GM19239 (cell line): Measurements from ENCODE around the gene ITIH4.

ENCODE experiments used
- DNase-seq: peaks from one replicate; pipeline ENCODE4 v3.0.0; 2011; ENCODE audit warnings: low spot score; ENCODE audit not compliant: insufficient read length
- FAIRE-seq: peaks from 2 replicates; lab custom pipeline; 2011; peaks lifted over from hg19 to GRCh38; lab: Jason Lieb, UNC

ITIH4 gene

DNA sequence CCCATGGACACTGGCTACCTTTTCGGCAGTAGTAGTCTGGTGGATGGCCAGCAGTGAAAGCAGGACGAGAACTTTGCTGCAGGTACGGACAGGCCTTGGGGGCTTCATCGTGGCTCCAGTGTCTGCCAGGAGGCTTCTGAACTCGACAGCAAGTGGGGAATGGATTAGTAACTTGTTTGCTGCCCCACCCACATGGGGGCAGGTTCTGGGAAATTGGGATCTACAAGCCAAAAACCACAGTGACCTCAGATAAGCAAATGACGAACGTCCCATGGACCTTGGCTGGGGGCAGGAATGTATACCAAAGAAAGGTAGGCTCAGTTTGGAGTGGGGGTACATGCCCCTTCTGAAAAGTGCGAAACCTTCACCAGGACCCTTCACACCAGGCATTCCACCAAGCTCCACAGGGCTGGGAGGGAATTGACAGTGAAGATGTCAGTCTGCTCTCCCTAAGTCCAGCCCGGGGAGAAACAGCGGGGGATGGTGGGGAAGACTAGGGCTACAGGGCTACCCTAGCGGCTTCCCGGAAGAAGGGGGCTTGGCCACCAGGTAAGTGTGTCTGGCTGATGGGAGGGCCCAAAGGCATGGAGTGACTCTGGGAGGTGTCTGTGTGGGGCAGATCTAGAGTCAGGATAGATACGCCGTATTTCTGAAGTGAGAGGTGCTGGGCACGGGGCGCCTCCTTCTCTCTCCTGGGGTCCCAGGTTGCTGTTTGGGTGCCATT is at the start of gene ITIH4:
TSS of gene ITIH4 (minus strand) at position 138 of the 724 bp plus-strand sequence. CDS start at position 108, 30 bp downstream.
- no peak for FAIRE-seq
- DNase-seq, result no peak

DNA sequence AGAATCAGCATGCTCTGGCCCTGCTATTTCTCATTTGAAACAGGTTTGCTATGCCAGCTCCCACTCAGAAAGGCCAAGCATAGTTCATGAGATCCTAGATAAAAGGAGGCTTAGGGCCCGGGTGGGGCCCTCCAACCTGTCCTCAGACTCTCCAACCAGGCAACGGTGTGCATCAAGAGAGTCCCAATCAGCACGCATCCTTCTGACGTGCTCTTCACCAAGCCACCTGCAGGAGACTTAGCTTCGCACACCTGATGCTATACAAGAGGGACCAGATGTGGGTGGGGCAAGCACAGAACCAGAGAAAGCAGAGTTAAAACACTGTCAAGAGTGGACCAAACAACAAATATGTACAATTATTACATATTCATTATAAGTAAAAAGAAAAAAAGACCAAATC is 49.6 kb upstream of the ITIH4 start:
- peak; percentile 14 for FAIRE-seq
- no peak for DNase-seq

DNA sequence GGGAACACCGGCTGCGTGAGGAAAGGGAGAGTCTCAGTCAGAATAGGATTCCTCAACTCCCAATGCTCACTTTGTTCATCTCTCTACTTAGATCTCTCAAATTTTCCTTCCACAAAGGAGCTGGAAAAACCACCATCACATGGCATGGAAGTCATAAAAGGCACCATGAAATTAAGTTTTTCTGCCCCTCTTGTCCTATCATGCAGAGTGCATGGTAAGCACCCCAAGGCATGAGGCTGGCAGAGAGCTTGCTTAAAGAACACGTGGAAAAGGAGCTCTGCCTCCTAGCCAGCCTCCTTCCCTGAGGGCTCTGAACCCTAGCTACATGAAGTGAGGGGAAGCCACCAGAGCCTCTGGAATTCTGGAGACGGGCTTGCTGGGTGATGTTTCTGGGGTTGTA is 49.1 kb upstream of the ITIH4 start:
- FAIRE-seq, result no peak
- DNase-seq, result no peak

DNA sequence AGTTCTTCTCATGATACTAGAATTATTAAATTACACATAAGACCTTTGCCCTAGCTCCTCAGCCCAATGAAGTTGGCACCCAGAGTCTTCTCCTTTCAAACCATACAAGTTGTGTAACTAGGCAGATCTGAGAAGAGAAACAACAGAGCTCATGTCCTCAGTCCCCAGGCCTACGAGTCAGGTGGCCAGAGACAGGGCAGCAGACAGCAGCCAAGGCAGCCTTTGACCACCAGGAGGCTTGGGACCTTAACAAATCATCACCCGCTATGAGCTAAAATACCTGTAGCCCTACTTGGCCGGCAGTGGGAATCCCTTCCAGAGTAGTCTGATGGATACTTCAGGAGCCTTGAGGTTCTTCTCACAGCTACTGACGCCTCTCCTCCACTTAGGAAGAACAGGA is 48.6 kb upstream of the ITIH4 start:
- no peak for DNase-seq
- FAIRE-seq, result no peak

DNA sequence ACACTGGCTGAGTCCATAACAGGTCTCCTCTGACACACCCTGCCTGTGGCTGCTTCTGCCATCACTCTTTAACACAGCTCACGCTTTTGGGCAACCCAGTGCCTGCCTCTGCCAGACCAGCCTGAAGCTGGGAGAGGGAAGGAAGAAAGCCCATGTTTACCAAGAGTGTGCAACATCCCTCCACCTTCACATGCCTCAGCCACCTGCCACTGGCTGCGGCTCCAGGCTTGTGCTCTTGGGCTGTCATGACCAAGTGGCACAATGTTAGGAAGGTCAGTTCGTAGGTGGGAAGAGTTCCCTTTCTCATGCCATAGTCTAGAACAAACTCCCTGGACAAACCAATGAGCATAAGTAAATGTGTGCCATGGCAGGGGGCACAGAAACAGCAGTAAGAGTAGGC is 46.6 kb upstream of the ITIH4 start:
- no peak for FAIRE-seq

DNA sequence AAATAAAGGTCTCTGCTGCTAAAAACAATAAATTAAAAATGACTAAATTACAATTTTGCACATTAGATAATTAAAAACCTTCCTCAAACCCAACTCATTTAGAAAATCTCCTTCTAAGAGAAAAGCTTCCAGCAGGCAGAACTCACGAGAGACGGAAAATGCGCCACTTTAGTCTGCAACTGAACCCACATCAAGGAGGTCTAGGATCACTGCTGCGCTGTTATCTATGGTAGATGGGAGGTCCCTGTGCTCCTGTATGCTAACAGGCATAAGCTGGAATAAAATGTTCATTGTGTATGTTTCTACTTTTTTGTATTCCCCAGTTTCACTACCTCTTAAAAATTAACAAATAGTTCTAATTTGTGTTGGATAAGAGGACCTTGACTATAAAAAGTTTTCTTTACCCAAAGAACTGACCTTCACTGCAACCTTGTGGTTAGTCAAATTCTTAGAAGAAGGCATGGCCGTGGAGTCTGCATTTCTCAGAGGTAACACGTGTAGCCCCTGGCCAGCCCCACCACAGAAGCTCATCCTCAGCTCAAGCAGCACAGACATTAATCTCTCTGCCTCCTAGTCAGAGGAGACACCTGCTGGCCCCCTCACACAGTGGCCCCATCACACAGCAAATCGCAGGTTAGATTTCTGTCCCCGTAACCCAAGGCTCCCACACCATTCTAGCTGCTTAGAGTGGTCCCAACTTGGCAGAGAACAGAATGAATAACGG is 44.6 kb upstream of the ITIH4 start:
- FAIRE-seq (peak; percentile 82), DNase-seq (no peak)

More for the DNA sequence above, 46.6 kb upstream of the ITIH4 start:
- DNase-seq, result no peak

DNA sequence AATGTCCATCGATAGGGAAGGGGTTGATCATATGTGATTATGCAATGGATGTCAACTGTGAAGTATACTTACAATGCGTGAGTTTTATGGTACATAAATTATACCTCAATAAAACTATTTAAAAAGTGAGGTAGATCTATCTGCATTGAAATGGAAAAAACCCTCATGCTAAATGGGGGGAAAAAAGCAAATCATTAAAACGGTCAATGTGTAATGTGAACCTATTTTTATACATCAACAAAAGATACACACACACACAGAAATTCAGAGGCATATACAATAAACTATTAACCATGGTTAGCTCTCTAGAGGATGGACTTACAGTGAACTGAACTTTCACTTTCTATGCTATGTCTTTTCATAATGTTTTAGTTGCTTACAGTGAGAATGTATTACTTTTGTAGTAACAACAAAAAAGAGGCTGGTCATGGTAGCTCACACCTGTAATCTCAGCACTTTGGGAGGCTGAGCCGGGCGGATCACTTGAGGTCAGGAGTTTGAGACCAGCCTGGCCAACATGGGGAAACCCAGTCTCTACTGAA is 43.8 kb upstream of the ITIH4 start:
- FAIRE-seq (peak; percentile 89), DNase-seq (no peak)

DNA sequence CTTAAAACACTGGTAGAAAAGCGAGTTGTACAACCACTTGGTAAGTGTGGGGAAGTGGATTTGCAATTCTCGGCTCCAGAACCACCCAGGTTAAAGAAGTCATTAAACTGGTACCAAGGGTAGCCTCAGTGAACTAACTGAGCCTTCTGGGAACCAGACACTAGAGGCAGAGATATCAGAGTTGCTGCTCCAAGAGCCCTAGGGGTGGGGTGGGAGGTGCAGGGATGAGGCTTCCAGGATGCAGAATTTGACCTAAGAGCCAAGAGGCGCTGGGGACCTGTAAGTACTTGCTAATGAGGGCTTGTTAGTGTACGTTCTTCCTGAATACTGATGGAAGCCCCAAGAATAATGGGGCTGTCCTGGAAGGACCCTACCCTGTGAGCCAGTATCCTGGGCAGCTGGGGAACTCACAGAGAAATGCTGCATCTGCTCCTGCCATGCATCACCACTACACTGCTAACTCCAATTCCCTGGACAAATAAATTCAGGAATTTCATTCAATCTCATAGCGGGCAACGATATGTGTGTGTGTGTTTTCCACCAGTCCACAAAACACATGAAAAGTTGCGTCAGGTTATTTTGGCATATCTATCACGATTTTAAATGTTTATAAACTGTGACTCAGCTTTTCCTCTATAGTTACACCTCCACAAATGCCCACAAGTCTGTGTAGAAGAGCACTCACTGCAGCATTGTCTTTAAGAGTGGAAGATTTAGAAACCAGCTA is 43.1 kb upstream of the ITIH4 start:
- FAIRE-seq, result no peak
- DNase-seq, result no peak

DNA sequence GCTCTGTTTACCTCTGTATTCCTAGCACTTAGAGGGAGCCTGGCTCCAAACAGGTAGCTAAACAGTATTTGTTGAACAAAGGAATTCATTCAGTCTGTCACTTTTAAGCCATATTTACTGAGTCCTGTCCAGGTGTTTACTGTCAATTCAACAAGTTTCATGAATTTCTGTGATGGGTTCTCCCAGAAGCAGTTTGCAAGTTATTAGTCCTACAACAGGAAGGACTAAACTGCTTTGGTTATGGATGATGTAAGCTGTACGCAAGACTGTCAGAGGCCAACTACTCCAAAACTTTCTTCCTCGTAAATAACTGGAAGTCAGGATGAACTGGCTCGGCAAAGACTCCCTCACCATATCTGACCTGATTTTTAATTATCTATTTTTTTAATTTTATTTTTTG is 41.8 kb upstream of the ITIH4 start:
- DNase-seq (no peak), FAIRE-seq (no peak)

DNA sequence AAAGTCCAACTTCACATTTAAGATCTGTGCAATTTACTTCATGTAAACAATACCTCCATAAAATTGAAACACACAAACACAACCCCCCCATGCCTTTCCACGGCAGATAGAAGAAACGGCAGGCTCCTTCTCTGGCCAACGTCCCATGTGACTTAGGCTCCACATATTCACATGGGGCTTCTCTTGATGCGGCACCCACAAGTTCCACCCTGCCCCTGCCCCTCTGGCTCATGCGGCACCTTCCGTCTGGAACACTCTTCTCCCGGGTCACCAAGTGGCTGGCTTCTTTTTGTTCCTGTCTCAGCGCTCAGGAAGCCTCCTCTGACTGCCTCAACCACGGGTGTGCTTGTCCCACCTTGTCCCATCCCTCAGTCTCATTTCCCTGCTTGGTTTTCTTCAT is 41.3 kb upstream of the ITIH4 start:
- DNase-seq (no peak), FAIRE-seq (no peak)

DNA sequence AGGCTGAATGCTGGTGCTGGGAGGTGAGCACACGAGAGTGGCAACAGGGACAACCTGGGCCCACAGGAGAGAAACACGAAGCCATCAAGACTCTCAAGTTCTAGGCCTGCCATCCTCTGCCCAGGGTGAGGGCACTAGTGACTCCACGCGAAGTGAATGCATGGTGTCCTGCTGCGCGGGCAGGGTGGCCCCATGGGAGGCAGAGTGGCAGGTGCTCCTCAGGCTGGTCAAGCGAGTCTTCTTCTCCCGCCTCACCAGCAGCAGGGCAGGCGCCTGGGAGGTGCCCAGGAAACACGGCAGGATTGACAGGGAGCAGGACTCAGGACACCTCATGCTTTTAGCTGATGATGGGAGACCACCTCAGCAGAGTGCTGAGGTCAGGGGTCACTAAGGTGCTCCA is 40.0 kb upstream of the ITIH4 start:
- no peak for FAIRE-seq

DNA sequence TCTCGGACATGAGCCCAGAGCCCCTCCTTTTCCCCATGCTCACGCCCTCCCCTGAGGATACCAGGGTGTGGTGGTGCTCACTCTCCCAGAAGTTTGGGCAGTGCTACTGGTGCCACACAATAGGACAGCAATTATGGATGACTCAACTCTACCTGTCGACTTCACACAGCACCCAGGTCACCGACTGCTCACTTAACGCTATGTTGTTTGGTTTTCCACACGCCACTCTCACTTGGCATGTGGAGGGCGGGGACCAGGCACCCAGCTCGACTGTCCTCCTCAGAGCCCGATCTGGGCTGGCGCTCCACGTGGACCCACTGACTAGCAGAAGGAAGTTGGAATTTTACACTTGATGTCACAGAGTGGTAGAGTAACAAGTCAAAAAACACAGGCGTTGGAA is 36.0 kb upstream of the ITIH4 start:
- FAIRE-seq (no peak), DNase-seq (no peak)

More for the DNA sequence above, 40.0 kb upstream of the ITIH4 start:
- no peak for DNase-seq

DNA sequence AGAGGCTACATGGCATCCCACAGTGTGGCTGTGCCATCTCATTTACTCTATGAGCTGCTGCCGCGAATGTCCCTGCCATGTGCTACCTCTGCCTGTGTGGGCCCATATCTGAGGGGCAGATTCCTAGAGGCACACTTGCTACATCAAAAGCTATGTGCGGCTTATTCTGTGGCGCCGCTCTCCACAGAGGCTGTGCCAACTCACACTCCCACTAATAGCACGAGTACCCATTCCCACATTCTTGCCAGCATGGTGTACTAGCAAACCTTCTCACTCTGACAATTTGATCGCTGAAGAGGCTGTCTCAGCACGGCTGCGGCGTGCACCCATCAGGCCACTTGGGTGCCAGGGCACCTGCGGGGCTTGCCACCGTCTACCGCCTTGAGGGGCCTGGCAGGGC is 35.5 kb upstream of the ITIH4 start:
- FAIRE-seq (no peak), DNase-seq (no peak)

DNA sequence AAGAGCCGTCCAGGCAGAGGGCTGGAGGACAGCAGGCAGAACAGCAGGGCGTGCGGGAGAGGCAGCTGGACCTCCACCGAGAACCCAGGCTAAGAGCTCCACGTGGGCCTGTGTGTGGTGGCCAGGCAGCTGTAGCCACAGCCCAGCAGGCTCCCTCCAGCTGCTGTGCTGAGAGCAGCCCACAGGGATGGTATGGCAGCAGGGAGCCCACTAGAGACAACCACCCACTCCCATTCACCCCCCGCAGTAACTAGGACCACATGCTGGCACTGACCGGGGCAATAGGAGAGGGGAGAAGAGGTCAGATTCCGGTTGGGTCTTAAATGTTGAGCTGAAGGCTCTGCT is 29.9 kb upstream of the ITIH4 start:
- FAIRE-seq (no peak), DNase-seq (no peak)

DNA sequence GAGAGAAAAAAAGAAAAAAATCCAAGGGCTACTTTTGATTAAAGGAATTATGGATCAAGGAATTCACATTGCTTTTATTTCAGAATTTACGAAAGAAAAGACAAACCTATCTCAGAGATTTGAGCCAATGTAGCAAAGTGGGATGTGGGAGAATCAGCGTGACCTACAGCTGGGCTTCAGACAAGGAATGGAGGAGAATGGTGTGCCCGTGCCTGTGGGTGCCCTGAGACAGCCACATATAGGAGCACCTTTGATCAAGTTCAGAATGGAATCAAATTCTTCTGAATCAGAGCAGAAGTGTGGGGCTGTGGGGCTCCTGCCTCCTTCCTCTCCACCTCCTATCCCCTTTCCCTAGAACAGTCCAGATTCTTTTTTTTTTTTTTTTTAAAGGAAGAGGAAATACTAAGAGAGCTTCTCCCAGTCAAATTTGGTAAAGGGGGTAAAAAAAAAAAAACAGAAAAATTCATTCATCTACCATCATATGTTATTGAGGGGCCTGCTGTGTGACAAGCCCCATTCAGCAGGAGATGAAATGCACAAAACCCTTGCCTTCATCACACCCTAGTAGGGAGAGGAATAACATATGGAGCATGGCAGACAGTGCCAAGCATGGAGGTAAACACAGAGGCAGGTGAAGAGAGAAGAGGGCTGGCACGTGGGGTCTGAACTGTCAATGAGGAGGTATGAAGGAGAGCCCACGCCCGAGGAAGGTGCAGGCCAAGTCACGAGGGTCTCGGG is 29.4 kb upstream of the ITIH4 start:
- DNase-seq, result no peak
- no peak for FAIRE-seq

DNA sequence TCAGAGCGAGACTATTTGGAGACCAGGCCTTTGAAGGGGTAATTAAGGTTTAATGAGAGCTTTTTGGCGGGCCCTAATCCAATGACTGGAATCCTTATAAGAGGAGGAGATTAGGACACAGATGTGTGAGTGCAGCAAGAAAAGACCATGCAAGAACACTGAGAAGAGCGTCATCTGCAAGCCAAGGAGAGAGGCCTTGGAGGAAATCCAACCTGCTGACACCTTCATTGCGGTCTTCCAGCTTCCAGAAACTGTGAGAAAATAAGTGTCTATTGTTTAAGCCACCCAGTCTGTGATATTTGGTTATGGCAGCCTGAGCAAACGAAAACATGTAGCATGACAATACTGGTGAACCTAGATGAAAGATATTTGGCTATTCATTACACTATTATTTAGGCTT is 27.4 kb upstream of the ITIH4 start:
- DNase-seq, result no peak
- no peak for FAIRE-seq

DNA sequence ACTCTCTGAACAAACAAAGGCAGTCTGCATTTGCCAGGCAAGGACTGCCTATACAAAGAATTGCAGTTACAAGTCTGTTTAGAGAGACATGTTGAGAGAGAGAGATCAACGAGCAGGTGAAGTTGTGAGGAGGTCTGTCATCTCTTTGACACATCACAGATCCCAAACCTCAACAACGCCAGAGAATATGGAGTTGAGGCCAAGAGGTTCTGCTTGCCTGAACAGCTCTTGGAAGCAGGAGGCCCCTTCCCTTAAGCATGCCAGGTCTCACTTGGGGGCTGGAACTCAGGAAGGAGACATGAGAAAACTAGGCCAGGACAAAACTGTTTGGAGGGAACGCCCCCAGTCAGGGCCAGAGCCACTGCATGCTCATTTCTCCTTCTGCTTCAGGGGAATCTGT is 26.7 kb upstream of the ITIH4 start:
- no peak for DNase-seq
- FAIRE-seq, result no peak

DNA sequence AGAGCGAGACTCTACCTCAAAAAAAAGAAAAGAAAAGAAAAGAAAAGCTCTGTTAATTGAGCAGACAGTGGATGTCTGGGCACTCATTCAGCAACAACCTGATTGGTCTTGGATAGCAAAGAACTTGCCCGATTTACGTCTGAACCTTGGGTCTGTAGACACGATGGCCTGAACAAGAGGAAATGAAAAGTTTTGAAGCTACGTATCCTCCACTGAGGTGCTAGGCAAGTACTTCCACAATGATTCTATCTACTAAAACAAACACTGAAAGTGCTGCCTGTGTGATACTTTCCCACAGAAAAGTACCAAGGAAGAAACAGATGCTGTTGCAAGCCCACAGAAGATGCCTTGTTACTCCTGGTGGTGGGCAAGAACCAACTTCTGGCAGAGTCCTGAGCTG is 26.2 kb upstream of the ITIH4 start:
- no peak for DNase-seq
- FAIRE-seq, result no peak

DNA sequence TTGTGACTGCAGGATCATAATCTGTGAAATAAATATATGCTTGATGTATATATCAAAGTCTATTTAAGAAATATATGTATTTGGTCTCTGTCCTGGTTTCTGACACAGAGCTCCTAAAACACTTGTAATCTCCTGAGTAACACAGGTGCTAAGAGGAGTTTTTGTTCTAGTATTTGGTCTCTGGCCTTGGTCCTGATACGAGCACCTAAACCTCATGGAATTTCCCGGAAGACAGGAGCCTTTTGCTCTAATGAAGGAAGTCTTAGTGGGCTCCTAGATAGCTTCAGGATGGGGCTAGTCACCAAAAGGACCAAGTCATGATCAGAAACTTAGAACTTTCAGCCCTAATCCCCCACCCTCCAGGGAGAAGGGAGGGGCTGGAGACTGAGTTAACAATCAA is 23.5 kb upstream of the ITIH4 start:
- FAIRE-seq, result no peak
- no peak for DNase-seq

DNA sequence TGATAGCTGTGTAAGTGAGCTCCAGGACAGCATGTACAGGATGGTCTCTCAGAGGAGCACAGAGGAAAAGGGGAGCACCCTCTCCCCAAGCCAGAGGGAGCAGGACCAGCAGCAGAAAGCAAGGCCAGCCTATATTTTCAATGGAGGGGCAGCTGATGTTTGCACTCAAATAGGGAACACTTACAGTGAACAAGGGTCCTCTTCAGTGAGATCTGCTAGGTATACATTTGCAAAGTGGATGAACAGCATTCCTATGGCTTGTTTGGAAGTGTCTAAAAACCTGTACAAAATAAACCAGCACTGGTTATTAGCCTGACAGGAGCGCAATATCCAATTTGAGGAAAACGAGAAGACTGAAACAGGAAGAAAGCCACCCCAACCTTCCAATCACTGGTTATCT is 21.9 kb upstream of the ITIH4 start:
- no peak for FAIRE-seq
- no peak for DNase-seq
